ENCODE results near the gene DGCR6L. TPM values are rescaled to one million over a fixed set of nuclear protein-coding genes. Genes with fewer than 3 reads are reported as not detected.
"Not testable (repeated sequence)": the region's sequence is repeated elsewhere in the genome, so short reads cannot be mapped to it uniquely, and the experiment has no call there.

Gene DGCR6L
- total RNA-seq: 10 to 100 TPM; 36.7 to 62.2 (median 41.9) TPM

GRCh38 chr22:20319745-20320658, at the start of gene DGCR6L:
Gene DGCR6L, minus strand, starts transcription at chr22:20320060. Its CDS starts 72 bp downstream, at chr22:20319988.
- WGBS, 2 donors: 1 to 2% methylated on average over 11 to 35 of the region's 98 CpGs
- Histone ChIP-seq H3K27ac (peak within 1 kb of the TSS; percentile 77 to 91 (median 88)), H3K27me3 (no peaks in the 10 kb centered on the region), H3K4me1 (peaks cover 25 to 41% (median 29%) of the 10 kb centered on the region in 4 donors), H3K4me3 (peak within 1 kb of the TSS; percentile 87 to 100 (median 92)), H3K36me3 (peaks cover 0 to 3% (median 0%) of the 10 kb centered on the region in 4 donors), H3K9me3 (no peaks in the 10 kb centered on the region)
- ATAC-seq (ENCODE audit: low FRiP score in 2 of 2) (peak; percentile 94 to 97), DNase-seq (peak; percentile 95 to 100)
- TF ChIP-seq CTCF (IDR thresholded peaks at IDR 0.05): peak in 2 of 6 experiments; percentile 9 to 17
- peak in 3 of 4 donors; percentile 45 to 87 (median 85) for TF ChIP-seq POLR2A (IDR thresholded peaks at IDR 0.05)
- no peak for TF ChIP-seq EP300 (IDR thresholded peaks at IDR 0.05)
- TF ChIP-seq POLR2AphosphoS5 (IDR thresholded peaks at IDR 0.05): peak; percentile 61 to 82

DNA sequence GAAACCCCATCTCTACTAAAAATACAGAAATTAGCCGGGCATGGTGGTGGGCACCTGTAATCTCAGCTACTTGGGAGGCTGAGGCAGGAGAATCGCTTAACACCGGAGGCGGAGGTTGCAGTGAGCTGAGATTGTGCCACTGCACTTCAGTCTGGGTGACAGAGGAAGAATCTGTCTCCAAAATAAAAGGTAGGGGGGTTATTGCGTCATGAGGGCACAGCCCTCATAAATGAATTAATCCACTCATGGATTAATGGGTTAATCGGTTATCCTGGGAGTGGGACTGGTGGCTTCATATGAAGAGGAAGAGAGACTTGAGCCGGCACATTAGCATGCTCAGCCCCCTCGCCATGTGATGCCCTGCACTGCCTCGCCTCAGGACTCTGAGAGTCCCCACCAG, 49.0 kb upstream of the DGCR6L start:
- not testable (repeated sequence) for H3K4me3 ChIP-seq; H3K36me3 ChIP-seq; H3K9me3 ChIP-seq; ATAC-seq (ENCODE audit: low FRiP score in 2 of 2); H3K27me3 ChIP-seq; H3K27ac ChIP-seq; H3K4me1 ChIP-seq
- 81 to 100% methylated on average over 5 to 9 of the region's 9 CpGs for WGBS, 2 donors
- peak in 1 of 2 donors; percentile 10 for DNase-seq

- H3K27ac ChIP-seq; H3K4me3 ChIP-seq; H3K27me3 ChIP-seq; H3K9me3 ChIP-seq; ATAC-seq (ENCODE audit: low FRiP score in 2 of 2); H3K4me1 ChIP-seq; H3K36me3 ChIP-seq: not testable (repeated sequence)
- 92 to 100% methylated on average over 1 to 9 of the region's 9 CpGs for WGBS, 2 donors
- peak in 1 of 2 donors; percentile 37 for DNase-seq
Observed at GRCh38 chr22:20366841-20367240, 47.0 kb upstream of the DGCR6L start.

DNA sequence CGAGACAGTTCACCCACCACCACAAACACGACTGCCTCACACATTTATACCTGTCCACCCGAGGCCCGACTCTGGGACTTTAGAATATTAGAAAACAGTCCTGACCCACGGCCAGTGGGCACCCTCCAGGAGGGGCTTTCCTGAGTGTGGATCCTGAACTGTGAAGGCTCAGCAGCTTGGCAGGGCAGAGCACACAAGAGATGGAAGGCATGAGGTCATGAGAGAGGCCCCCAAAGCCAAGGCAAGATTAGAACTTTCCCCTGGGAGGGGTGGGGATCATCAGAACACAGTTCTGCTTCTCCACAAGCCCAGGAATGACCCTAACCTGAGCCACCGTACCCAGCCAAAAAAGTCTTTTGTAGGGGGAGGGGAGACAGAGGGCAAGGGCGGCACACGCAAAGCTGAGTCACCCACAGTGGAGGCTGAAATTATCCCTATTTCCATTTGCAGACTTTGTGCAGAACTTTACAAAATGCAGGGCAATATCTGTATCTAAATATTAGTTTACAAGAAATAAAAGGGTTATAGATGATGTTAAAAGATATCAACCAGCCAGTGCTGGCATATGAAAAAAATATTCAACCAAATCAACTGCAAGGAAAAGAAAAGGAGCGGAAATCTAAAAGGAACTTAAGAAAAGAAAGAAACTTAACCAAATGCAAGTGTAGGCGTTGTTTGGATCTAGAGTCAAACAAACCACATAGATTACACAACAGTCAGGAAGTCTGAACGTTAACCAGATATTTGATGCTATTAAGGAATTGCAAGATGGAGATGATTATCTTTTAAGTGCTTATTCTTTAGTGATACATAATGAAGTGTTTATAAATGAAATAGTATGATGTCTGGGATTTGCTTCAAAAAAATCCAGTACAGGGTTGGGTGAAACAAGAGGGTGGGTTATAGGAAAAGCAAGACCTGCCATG, 44.7 kb upstream of the DGCR6L start:
- not testable (repeated sequence) for H3K27ac ChIP-seq; H3K9me3 ChIP-seq; DNase-seq; H3K4me3 ChIP-seq; ATAC-seq (ENCODE audit: low FRiP score in 2 of 2); H3K4me1 ChIP-seq; H3K36me3 ChIP-seq; H3K27me3 ChIP-seq
- WGBS, 2 donors: 47 to 48% methylated on average over 7 to 11 of the region's 11 CpGs

GRCh38 chr22:20362403-20362802, 42.5 kb upstream of the DGCR6L start:
- not testable (repeated sequence) for H3K9me3 ChIP-seq; H3K36me3 ChIP-seq; H3K27me3 ChIP-seq; DNase-seq; ATAC-seq (ENCODE audit: low FRiP score in 2 of 2); H3K27ac ChIP-seq; H3K4me1 ChIP-seq; H3K4me3 ChIP-seq
- 95 to 96% methylated on average over 10 of the region's 10 CpGs for WGBS, 2 donors

GRCh38 chr22:20361752-20362229, 41.9 kb upstream of the DGCR6L start:
- not testable (repeated sequence) for H3K27ac ChIP-seq; ATAC-seq (ENCODE audit: low FRiP score in 2 of 2); DNase-seq; H3K9me3 ChIP-seq; H3K4me1 ChIP-seq; H3K36me3 ChIP-seq; H3K4me3 ChIP-seq; H3K27me3 ChIP-seq
- 96 to 98% methylated on average over 54 of the region's 54 CpGs for WGBS, 2 donors

GRCh38 chr22:20360866-20361751, 41.2 kb upstream of the DGCR6L start:
- not testable (repeated sequence) for H3K4me1 ChIP-seq; H3K9me3 ChIP-seq; H3K36me3 ChIP-seq; ATAC-seq (ENCODE audit: low FRiP score in 2 of 2); H3K27ac ChIP-seq; H3K27me3 ChIP-seq; H3K4me3 ChIP-seq
- peak in 1 of 2 donors; percentile 51 for DNase-seq
- WGBS, 2 donors: 92 to 93% methylated on average over 118 to 145 of the region's 145 CpGs

DNA sequence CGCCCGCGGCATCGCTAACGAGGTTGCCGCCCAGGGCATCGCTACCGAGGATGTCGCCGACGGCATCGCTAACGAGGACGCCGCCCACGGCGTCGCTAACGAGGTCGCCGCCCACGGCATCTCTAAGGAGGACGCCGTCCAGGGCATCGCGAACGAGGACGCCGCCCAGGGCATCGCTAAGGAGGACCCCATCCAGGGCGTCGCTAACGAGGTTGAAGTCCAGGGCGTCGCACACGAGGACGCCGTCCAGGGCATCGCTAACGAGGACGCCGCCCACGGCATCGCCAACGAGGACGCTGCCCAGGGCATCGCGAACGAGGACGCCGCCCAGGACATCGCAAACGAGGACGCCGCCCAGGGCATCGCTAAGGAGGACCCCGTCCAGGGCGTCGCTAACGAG, 40.4 kb upstream of the DGCR6L start:
- H3K9me3 ChIP-seq; H3K27me3 ChIP-seq; ATAC-seq (ENCODE audit: low FRiP score in 2 of 2); H3K27ac ChIP-seq; H3K4me1 ChIP-seq; H3K4me3 ChIP-seq; H3K36me3 ChIP-seq: not testable (repeated sequence)
- DNase-seq: peak in 1 of 2 donors; percentile 58
- WGBS, 2 donors: 90 to 95% methylated on average over 54 to 60 of the region's 60 CpGs

GRCh38 chr22:20358503-20359239, 38.8 kb upstream of the DGCR6L start:
- not testable (repeated sequence) for H3K27ac ChIP-seq; H3K36me3 ChIP-seq; ATAC-seq (ENCODE audit: low FRiP score in 2 of 2); H3K27me3 ChIP-seq; H3K9me3 ChIP-seq; H3K4me1 ChIP-seq; H3K4me3 ChIP-seq
- 92 to 93% methylated on average over 27 to 59 of the region's 103 CpGs for WGBS, 2 donors
- DNase-seq: peak in 1 of 2 donors; percentile 24

DNA sequence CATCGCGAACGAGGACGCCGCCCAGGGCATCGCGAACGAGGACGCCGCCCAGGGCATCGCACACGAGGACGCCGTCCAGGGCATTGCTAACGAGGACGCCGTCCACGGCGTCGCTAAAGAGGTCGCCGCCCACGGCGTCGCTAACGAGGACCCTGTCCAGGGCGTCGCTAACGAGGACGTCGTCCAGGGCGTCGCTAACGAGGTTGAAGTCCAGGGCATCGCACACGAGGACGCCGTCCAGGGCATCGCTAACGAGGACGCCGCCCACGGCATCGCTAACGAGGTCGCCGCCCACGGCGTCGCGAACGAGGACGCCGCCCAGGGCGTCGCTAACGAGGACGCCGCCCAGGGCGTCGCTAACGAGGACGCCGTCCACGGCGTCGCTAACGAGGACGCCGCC, 38.1 kb upstream of the DGCR6L start:
- not testable (repeated sequence) for H3K4me1 ChIP-seq; H3K4me3 ChIP-seq; H3K36me3 ChIP-seq; H3K27me3 ChIP-seq; ATAC-seq (ENCODE audit: low FRiP score in 2 of 2); DNase-seq; H3K9me3 ChIP-seq; H3K27ac ChIP-seq
- WGBS, 2 donors: 94 to 97% methylated on average over 44 to 49 of the region's 70 CpGs

Data from upper lobe of left lung (tissue), 6 donors.